HCT116 (cell line): Measurements from ENCODE around the gene DAZAP1. TPM values are rescaled to one million over a fixed set of nuclear protein-coding genes. Genes with fewer than 3 reads are reported as not detected.

Experiments used
- ATAC-seq: fragments of 200-7000 bp; cut with Tn5 transposase; 2 replicates; pipeline ENCODE4 v1.9.1; 2020; ENCODE audit warnings: mild to moderate bottlenecking, moderate library complexity
- BruUV-seq: library from RNA; stranded (reverse); fragments of 400-500 nt; replicated peaks from 2 replicates; lab custom pipeline; 2021; lab: Mats Ljungman, UMichigan
- CTCF ChIA-PET: fragments of 300-600 bp; sonication (Branson Sonifier 250); formaldehyde crosslinking; loops from one replicate; lab custom pipeline; 2021; ENCODE audit warnings: antibody characterized with exemption; lab: Charles Lee
- POLR2A ChIA-PET: fragments of 300-600, 350-600 bp; sonication (Branson Sonifier 250); formaldehyde crosslinking; loops from one replicate; lab custom pipeline; 2021; ENCODE audit warnings: antibody characterized with exemption; lab: Charles Lee
- RAD21 ChIA-PET, 2 experiments: fragments of 300-600 bp; sonication (Branson Sonifier 250); formaldehyde crosslinking; loops; one replicate each; lab custom pipeline; 2023; ENCODE audit warnings: low total read pairs in 2 of 2; ENCODE audit not compliant: uncharacterized antibody in 2 of 2, unreplicated experiment in 2 of 2, low non-redundant PET in 1 of 2; lab: Charles Lee
- DNase-seq: peaks from one replicate; pipeline ENCODE4 v3.0.0-alpha.2; 2010; ENCODE audit warnings: low read depth, low spot score
- H2AFZ ChIP-seq: fragments of 200-600 bp; shearing (Covaris generic), sonication (generic); 2 replicates; pipeline ENCODE4 v1.6.1; 2017; ENCODE audit warnings: low read depth, mixed run types, mixed read lengths, antibody characterized with exemption, low read length; ENCODE audit not compliant: poor library complexity, severe bottlenecking
- H3K27ac ChIP-seq: 2 replicates; pipeline ENCODE4 v1.5.1; 2012; ENCODE audit warnings: low read depth, low read length
- H3K27me3 ChIP-seq: fragments of 200-600 bp; sonication (generic); 2 replicates; pipeline ENCODE4 v1.6.1; 2016; ENCODE audit warnings: mixed run types, low read length, mixed read lengths; ENCODE audit not compliant: insufficient read depth
- H3K36me3 ChIP-seq, 2 experiments: fragments of 200-500 bp in 1 of 2; fragments of 200-600 bp in 1 of 2; sonication (Bioruptor generic) in 1 of 2; sonication (generic) in 1 of 2; 2 replicates each; pipeline versions ENCODE4 v1.5.1 to v1.6.1; 2014 to 2016; ENCODE audit warnings: low read length in 2 of 2, inconsistent platforms in 1 of 2, mixed read lengths in 1 of 2, mixed run types in 1 of 2; ENCODE audit not compliant: insufficient read depth in 2 of 2, control insufficient read depth in 1 of 2
- H3K4me1 ChIP-seq, 2 experiments: fragments of 200-600 bp in 1 of 2; sonication (generic) in 1 of 2; 2 replicates each; pipeline versions ENCODE4 v1.5.1 to v1.6.1; 2012 to 2017; ENCODE audit warnings: low read length in 2 of 2, inconsistent platforms in 1 of 2, mild to moderate bottlenecking in 1 of 2, mixed read lengths in 1 of 2, mixed run types in 1 of 2, moderate library complexity in 1 of 2; ENCODE audit not compliant: insufficient read depth in 2 of 2, control insufficient read depth in 1 of 2
- H3K4me2 ChIP-seq: fragments of 200-600 bp; sonication (generic); 2 replicates; pipeline ENCODE4 v1.6.1; 2017; ENCODE audit warnings: mixed run types, low read length, mixed read lengths
- H3K4me3 ChIP-seq, 2 experiments: fragments of 200-600 bp in 1 of 2; sonication (generic) in 1 of 2; replicated peaks in 1 of 2; 2 replicates each; pipeline ENCODE4 v1.5.1; 2011 to 2016; ENCODE audit warnings: low read length in 2 of 2, control low read depth in 1 of 2, low read depth in 1 of 2, mild to moderate bottlenecking in 1 of 2, mixed read lengths in 1 of 2, mixed run types in 1 of 2
- H3K79me2 ChIP-seq: fragments of 200-600 bp; sonication (generic); 2 replicates; pipeline ENCODE4 v1.6.1; 2017; ENCODE audit warnings: mild to moderate bottlenecking, mixed run types, low read length, moderate library complexity, mixed read lengths; ENCODE audit not compliant: insufficient read depth
- H3K9ac ChIP-seq: fragments of 200-600 bp; sonication (generic); 2 replicates; pipeline ENCODE4 v1.6.1; 2016; ENCODE audit warnings: low read length, mixed read lengths
- H3K9me2 ChIP-seq: fragments of 200-600 bp; sonication (generic), shearing (Covaris generic); 2 replicates; pipeline ENCODE4 v1.6.1; 2017; ENCODE audit warnings: mixed run types, mild to moderate bottlenecking, moderate library complexity; ENCODE audit not compliant: insufficient read depth
- H3K9me3 ChIP-seq, 2 experiments: fragments of 200-500 bp in 1 of 2; fragments of 200-600 bp in 1 of 2; sonication (Bioruptor generic) in 1 of 2; sonication (generic) in 1 of 2; 2 replicates each; pipeline ENCODE4 v1.6.1; 2014 to 2017; ENCODE audit warnings: low read length in 2 of 2, mixed read lengths in 2 of 2, inconsistent platforms in 1 of 2, low read depth in 1 of 2, mild to moderate bottlenecking in 1 of 2, mixed run types in 1 of 2, moderate library complexity in 1 of 2; ENCODE audit not compliant: control insufficient read depth in 1 of 2, insufficient read depth in 1 of 2
- H4K20me1 ChIP-seq: fragments of 200-600 bp; sonication (generic), shearing (Covaris generic); 2 replicates; pipeline ENCODE4 v1.6.1; 2017; ENCODE audit warnings: mixed run types, mild to moderate bottlenecking, moderate library complexity; ENCODE audit not compliant: insufficient read depth
- CEBPB ChIP-seq: IDR thresholded peaks from 2 replicates; pipeline ENCODE4 v1.6.1; 2012; ENCODE audit warnings: low read depth
- EGR1 ChIP-seq: IDR thresholded peaks from 2 replicates; pipeline ENCODE4 v1.6.1; 2012; ENCODE audit warnings: low read depth
- FOSL1 ChIP-seq: IDR thresholded peaks from 2 replicates; pipeline ENCODE4 v1.6.1; 2012; ENCODE audit warnings: low read depth
- JUND ChIP-seq: IDR thresholded peaks from 2 replicates; pipeline ENCODE4 v1.6.1; 2012
- POLR2A ChIP-seq: IDR thresholded peaks from 2 replicates; pipeline ENCODE4 v1.7.0; 2011; ENCODE audit warnings: borderline replicate concordance; ENCODE audit not compliant: insufficient read depth, insufficient read length; ENCODE audit errors: extremely low read depth
- RAD21 ChIP-seq: IDR thresholded peaks from 2 replicates; pipeline ENCODE4 v1.6.1; 2012; ENCODE audit warnings: low read depth, mild to moderate bottlenecking
- SIN3A ChIP-seq: IDR thresholded peaks from 2 replicates; pipeline ENCODE4 v1.6.1; 2012; ENCODE audit warnings: low read depth
- TCF7L2 ChIP-seq: IDR thresholded peaks from 2 replicates; pipeline ENCODE4 v1.7.0; 2011; ENCODE audit warnings: borderline replicate concordance, inconsistent platforms; ENCODE audit not compliant: insufficient read depth, insufficient read length; ENCODE audit errors: extremely low read depth
- ZNF274 ChIP-seq: fragments of 200-500 bp; sonication (Bioruptor generic); IDR thresholded peaks from 2 replicates; pipeline ENCODE4 v1.6.1; 2014; ENCODE audit warnings: mild to moderate bottlenecking, low read depth, low read length, inconsistent platforms
- intact Hi-C: fragments of 100-400 bp; cut with micrococcal nuclease; formaldehyde crosslinking; loops from 2 replicates; pipeline ENCODE4 v1.10.0; 2022
- total RNA-seq: library from RNA; stranded (reverse); gene quantifications from one replicate; pipeline ENCODE4 v1.2.1, GENCODE V29; 2021; ENCODE audit not compliant: unreplicated experiment
- TF ChIP-seq, protein P1 (sequence below): IDR thresholded peaks from 2 replicates; pipeline ENCODE4 v1.6.1; 2012; ENCODE audit warnings: low read depth
- TF ChIP-seq, protein P2 (sequence below): IDR thresholded peaks from 2 replicates; pipeline ENCODE4 v1.6.1; 2012
- TF ChIP-seq, protein P3 (sequence below), 3 experiments: fragments of 200-600 bp in 1 of 3; sonication (generic) in 1 of 3; IDR thresholded peaks in 2 of 3; conservative IDR thresholded peaks in 1 of 3; 2 replicates each; pipeline ENCODE4 v1.5.1; 2012 to 2017; ENCODE audit warnings: low read depth in 2 of 3, low read length in 2 of 3, antibody characterized with exemption in 1 of 3, borderline replicate concordance in 1 of 3, control low read depth in 1 of 3, mild to moderate bottlenecking in 1 of 3, mixed read lengths in 1 of 3, mixed run types in 1 of 3, moderate library complexity in 1 of 3; ENCODE audit not compliant: insufficient read depth in 1 of 3

The DAZAP1 gene
- total RNA-seq, 1 experiment from 2014 or later: 191 TPM

GRCh38 chr19:1467215-1467489 lies 59.8 kb downstream of the DAZAP1 start:
- no peaks in the 10 kb centered on the region for H4K20me1 ChIP-seq
- no peaks in the 10 kb centered on the region; a peak in 1 of 4 replicates for H3K36me3 ChIP-seq
- POLR2A ChIA-PET: no interaction called here
- H3K4me3 ChIP-seq: no peak overlapping the region
- CTCF ChIA-PET: interaction anchor here (2.2 kb wide), 1 partner anchor 12 kb away, joined by 9 read pairs; no protein-coding TSS in a partner anchor
- no TSS peak for BruUV-seq
- no peak overlapping the region for H3K4me2 ChIP-seq
- H3K27me3 ChIP-seq: no peaks in the 10 kb centered on the region
- intact Hi-C loops: no loop called here
- RAD21 ChIA-PET: no interaction called here
- TF ChIP-seq SIN3A (no peak), CEBPB (no peak), POLR2A (no peak), ZNF274 (no peak), FOSL1 (no peak), EGR1 (no peak), TCF7L2 (no peak), JUND (no peak), RAD21 (no peak)
- TF ChIP-seq, protein P1, sequence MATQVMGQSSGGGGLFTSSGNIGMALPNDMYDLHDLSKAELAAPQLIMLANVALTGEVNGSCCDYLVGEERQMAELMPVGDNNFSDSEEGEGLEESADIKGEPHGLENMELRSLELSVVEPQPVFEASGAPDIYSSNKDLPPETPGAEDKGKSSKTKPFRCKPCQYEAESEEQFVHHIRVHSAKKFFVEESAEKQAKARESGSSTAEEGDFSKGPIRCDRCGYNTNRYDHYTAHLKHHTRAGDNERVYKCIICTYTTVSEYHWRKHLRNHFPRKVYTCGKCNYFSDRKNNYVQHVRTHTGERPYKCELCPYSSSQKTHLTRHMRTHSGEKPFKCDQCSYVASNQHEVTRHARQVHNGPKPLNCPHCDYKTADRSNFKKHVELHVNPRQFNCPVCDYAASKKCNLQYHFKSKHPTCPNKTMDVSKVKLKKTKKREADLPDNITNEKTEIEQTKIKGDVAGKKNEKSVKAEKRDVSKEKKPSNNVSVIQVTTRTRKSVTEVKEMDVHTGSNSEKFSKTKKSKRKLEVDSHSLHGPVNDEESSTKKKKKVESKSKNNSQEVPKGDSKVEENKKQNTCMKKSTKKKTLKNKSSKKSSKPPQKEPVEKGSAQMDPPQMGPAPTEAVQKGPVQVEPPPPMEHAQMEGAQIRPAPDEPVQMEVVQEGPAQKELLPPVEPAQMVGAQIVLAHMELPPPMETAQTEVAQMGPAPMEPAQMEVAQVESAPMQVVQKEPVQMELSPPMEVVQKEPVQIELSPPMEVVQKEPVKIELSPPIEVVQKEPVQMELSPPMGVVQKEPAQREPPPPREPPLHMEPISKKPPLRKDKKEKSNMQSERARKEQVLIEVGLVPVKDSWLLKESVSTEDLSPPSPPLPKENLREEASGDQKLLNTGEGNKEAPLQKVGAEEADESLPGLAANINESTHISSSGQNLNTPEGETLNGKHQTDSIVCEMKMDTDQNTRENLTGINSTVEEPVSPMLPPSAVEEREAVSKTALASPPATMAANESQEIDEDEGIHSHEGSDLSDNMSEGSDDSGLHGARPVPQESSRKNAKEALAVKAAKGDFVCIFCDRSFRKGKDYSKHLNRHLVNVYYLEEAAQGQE: no peak
- TF ChIP-seq, protein P2, sequence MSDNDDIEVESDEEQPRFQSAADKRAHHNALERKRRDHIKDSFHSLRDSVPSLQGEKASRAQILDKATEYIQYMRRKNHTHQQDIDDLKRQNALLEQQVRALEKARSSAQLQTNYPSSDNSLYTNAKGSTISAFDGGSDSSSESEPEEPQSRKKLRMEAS: no peak
- TF ChIP-seq, protein P3, sequence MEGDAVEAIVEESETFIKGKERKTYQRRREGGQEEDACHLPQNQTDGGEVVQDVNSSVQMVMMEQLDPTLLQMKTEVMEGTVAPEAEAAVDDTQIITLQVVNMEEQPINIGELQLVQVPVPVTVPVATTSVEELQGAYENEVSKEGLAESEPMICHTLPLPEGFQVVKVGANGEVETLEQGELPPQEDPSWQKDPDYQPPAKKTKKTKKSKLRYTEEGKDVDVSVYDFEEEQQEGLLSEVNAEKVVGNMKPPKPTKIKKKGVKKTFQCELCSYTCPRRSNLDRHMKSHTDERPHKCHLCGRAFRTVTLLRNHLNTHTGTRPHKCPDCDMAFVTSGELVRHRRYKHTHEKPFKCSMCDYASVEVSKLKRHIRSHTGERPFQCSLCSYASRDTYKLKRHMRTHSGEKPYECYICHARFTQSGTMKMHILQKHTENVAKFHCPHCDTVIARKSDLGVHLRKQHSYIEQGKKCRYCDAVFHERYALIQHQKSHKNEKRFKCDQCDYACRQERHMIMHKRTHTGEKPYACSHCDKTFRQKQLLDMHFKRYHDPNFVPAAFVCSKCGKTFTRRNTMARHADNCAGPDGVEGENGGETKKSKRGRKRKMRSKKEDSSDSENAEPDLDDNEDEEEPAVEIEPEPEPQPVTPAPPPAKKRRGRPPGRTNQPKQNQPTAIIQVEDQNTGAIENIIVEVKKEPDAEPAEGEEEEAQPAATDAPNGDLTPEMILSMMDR (IDR thresholded peaks at IDR 0.05 in 2 of 3, conservative IDR thresholded peaks at IDR 0.05 in 1 of 3; ENCODE audit: borderline replicate concordance in 1 of 3, insufficient read depth in 1 of 3, low read depth in 2 of 3, low read length in 2 of 3): no peak
- TF ChIP-seq, all 23 proteins: peak for 0
- Histone ChIP-seq H3K27ac (peak overlapping the region; percentile 18; the same call in 1 of the 2 replicates), H3K9ac (no peak overlapping the region), H3K9me2 (no peaks in the 10 kb centered on the region), H3K9me3 (no peaks in the 10 kb centered on the region), H2AFZ (no peak overlapping the region), H3K79me2 (peaks cover 11% of the 10 kb centered on the region; the same call in 1 of the 2 replicates), H3K4me1 (peaks cover 17 to 36% of the 10 kb centered on the region in 2 experiments)
- no peak for ATAC-seq
- no peak for DNase-seq
